Aorta (tissue), 5 donors: ENCODE data around the gene IL22. TPM values are rescaled to one million over a fixed set of nuclear protein-coding genes. Genes with fewer than 3 reads are reported as not detected.

ENCODE experiments used
- ATAC-seq: fragments of 200-7000 bp; cut with Tn5 transposase; one replicate; pipeline ENCODE4 v1.9.1; 2022; ENCODE audit warnings: moderate library complexity; ENCODE audit not compliant: low FRiP score
- DNase-seq, 2 donors: peaks; one replicate each; pipeline ENCODE4 v3.0.0-alpha.2; 2020
- H3K27ac ChIP-seq, 2 donors: one replicate each; pipeline ENCODE4 v1.5.1; 2013; ENCODE audit warnings: low read length in 2 of 2, mild to moderate bottlenecking in 2 of 2, moderate library complexity in 2 of 2, control low read depth in 1 of 2, inconsistent platforms in 1 of 2, low read depth in 1 of 2
- H3K27me3 ChIP-seq, 2 donors: one replicate each; pipeline ENCODE4 v1.6.1; 2013; ENCODE audit warnings: control low read depth in 1 of 2, low read length in 1 of 2, mild to moderate bottlenecking in 1 of 2, moderate library complexity in 1 of 2; ENCODE audit not compliant: insufficient read depth in 2 of 2, control insufficient read depth in 1 of 2
- H3K36me3 ChIP-seq, 2 donors: one replicate each; pipeline ENCODE4 v1.6.1; 2013; ENCODE audit warnings: control low read depth in 1 of 2, low read length in 1 of 2, mild to moderate bottlenecking in 1 of 2; ENCODE audit not compliant: insufficient read depth in 2 of 2, control insufficient read depth in 1 of 2
- H3K4me1 ChIP-seq, 2 donors: one replicate each; pipeline ENCODE4 v1.6.1; 2013; ENCODE audit warnings: low read length in 2 of 2, control low read depth in 1 of 2, mild to moderate bottlenecking in 1 of 2, moderate library complexity in 1 of 2; ENCODE audit not compliant: insufficient read depth in 2 of 2, control insufficient read depth in 1 of 2
- H3K4me3 ChIP-seq, 2 donors: one replicate each; pipeline ENCODE4 v1.5.1; 2013; ENCODE audit warnings: low read length in 2 of 2, control low read depth in 1 of 2, mild to moderate bottlenecking in 1 of 2
- H3K9me3 ChIP-seq: one replicate; pipeline ENCODE4 v1.6.1; 2013; ENCODE audit warnings: mild to moderate bottlenecking, low read length; ENCODE audit not compliant: control insufficient read depth
- WGBS, 2 donors: extraction: QIAGEN DNeasy Blood & Tissue Kit; methylation state at CpG; one replicate each; pipeline ENCODE4 v1.1.7; 2013; 5-methylcytosine and 5-hydroxymethylcytosine counted together
- intact Hi-C, 2 donors: fragments of 100-400 bp; cut with DNase I; formaldehyde crosslinking; loops; one replicate each; pipeline versions ENCODE4 v1.14.2 to v1.15.0; 2022
- polyA plus RNA-seq, 2 donors: library from polyadenylated mRNA; stranded (reverse); fragments of 200-250 nt; gene quantifications; one replicate each; pipeline ENCODE4 v1.2.3, GENCODE V29; 2013
- total RNA-seq, 2 donors: library from RNA; stranded (reverse); fragmentation: NEBNext Ultra II Directional; extraction: Animal tissue kit (Norgen Biotek cat#: 25700); gene quantifications; one replicate each; pipeline ENCODE4 v1.2.1, GENCODE V29; 2021
- donor health status: healthy with polysubstance abuse.
- donor health status: Bipolar disorder and iron deficiency.
- donor health status: DM: no; HTN: no; CAD: no.
- donor health status: DM: no; HTN: no; CAD: no.
- donor health status: DM: yes; HTN: yes; CAD: no.

The IL22 gene
- total and polyA plus RNA-seq, 4 donors: not detected

DNA sequence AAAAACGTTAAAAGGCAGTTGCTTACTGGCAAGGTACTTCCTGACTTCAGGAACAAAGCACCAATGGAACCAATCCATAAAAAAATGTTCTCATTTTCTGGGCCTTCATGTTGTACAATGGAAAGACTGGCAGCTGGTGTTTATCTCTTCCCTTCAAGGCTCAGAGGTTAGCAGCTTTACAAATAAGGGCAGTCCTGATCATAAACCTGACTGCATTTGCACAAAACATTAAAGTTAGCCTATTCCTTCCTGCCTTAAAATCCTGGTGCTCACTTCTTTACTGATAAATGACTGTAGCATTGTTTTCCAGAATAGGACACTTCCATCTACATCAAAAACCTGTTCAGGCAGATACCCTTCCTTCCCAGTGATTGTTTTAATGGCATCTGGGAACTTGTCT, 47.0 kb downstream of the IL22 start:
- Histone ChIP-seq H3K4me1 (no peaks in the 10 kb centered on the region), H3K9me3 (no peaks in the 10 kb centered on the region), H3K36me3 (no peaks in the 10 kb centered on the region), H3K27me3 (peaks cover 0 to 1% of the 10 kb centered on the region in 2 donors), H3K27ac (no peak overlapping the region), H3K4me3 (no peak overlapping the region)
- intact Hi-C loops: no loop called here
- 46 to 51% methylated on average over 1 of the region's 1 CpG for WGBS, 2 donors
- DNase-seq: no peak
- no peak for ATAC-seq

- 50 to 56% methylated on average over 5 of the region's 5 CpGs for WGBS, 2 donors
- no peaks in the 10 kb centered on the region for H3K9me3 ChIP-seq
- DNase-seq (no peak), ATAC-seq (no peak)
- intact Hi-C loops: no loop called here
- H3K4me3 ChIP-seq: no peak overlapping the region
- H3K36me3 ChIP-seq: no peaks in the 10 kb centered on the region
- H3K27me3 ChIP-seq: peaks cover 0 to 1% of the 10 kb centered on the region in 2 donors
- no peak overlapping the region for H3K27ac ChIP-seq
- no peaks in the 10 kb centered on the region for H3K4me1 ChIP-seq
Measured at GRCh38 chr12:68203460-68203875, 49.9 kb downstream of the IL22 start.

- intact Hi-C loops: no loop called here
- ATAC-seq: no peak
- H3K36me3 ChIP-seq: no peaks in the 10 kb centered on the region
- H3K9me3 ChIP-seq: no peaks in the 10 kb centered on the region
- no peak for DNase-seq
- peaks cover 0 to 1% of the 10 kb centered on the region in 2 donors for H3K27me3 ChIP-seq
- WGBS, 2 donors: 82 to 87% methylated on average over 2 of the region's 2 CpGs
- H3K4me1 ChIP-seq: no peaks in the 10 kb centered on the region
- no peak overlapping the region for H3K27ac ChIP-seq
- no peak overlapping the region for H3K4me3 ChIP-seq
Measured at GRCh38 chr12:68200854-68201253, 52.5 kb downstream of the IL22 start.

- H3K4me1 ChIP-seq: no peaks in the 10 kb centered on the region
- no peaks in the 10 kb centered on the region for H3K9me3 ChIP-seq
- H3K36me3 ChIP-seq: no peaks in the 10 kb centered on the region
- no peak for DNase-seq
- no peak for ATAC-seq
- intact Hi-C loops: no loop called here
- H3K4me3 ChIP-seq: no peak overlapping the region
- 91 to 98% methylated on average over 1 of the region's 1 CpG for WGBS, 2 donors
- H3K27me3 ChIP-seq: peaks cover 0 to 1% of the 10 kb centered on the region in 2 donors
- H3K27ac ChIP-seq: no peak overlapping the region
Measured at GRCh38 chr12:68199127-68199526, 54.3 kb downstream of the IL22 start.

DNA sequence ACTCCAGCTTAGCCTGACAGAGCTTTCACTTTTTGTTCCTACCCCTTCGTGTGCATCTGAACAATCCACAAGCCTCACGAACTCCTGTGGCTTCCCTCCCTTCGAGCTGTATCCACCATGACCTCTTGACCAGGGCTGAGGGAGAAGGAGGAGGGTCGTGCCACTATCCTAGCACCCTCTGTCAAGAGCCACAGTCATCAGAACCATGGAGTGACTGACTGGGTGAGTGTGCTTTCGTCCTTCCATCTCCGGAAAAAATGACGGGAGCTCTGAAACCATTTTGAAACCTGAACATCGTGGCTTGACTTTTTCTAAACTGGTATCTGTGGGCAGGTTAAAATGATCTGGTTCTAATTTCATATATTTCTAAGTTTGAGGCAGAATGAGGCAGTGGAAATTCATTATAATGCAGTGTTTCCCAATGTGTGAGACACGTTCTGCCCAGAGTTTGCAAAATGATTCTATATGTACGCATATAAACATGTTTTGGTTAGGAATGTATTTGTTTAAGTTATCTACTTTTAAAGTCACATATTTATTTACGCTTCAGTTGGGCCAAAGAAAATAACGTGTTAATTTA, 54.8 kb downstream of the IL22 start:
- DNase-seq (no peak), ATAC-seq (no peak)
- H3K27ac ChIP-seq: no peak overlapping the region
- no peak overlapping the region for H3K4me3 ChIP-seq
- no peaks in the 10 kb centered on the region for H3K9me3 ChIP-seq
- WGBS, 2 donors: 73 to 75% methylated on average over 12 of the region's 12 CpGs
- intact Hi-C loops: no loop called here
- no peaks in the 10 kb centered on the region for H3K36me3 ChIP-seq
- H3K4me1 ChIP-seq: no peaks in the 10 kb centered on the region
- H3K27me3 ChIP-seq: peaks cover 0 to 1% of the 10 kb centered on the region in 2 donors

Other genes starting within 250 kb of the IL22 start
- not detected for gene IFNG, start 93.9 kb downstream of the IL22 start, total RNA-seq
- not detected for gene IFNG, start 93.9 kb downstream of the IL22 start, polyA plus RNA-seq
- gene IL26, start 27.8 kb downstream of the IL22 start, total RNA-seq: not detected
- gene IL26, start 27.8 kb downstream of the IL22 start, polyA plus RNA-seq: not detected
- 10 to 100 TPM; 12.6 to 15.0 TPM for gene MDM1, start 78.8 kb upstream of the IL22 start, total RNA-seq
- gene MDM1, start 78.8 kb upstream of the IL22 start, polyA plus RNA-seq: 10 to 100 TPM; 10.5 to 19.6 TPM